Fibroblast of lung (primary cell): Measurements from ENCODE around the gene PLXNA2.

Experiments
- CTCF ChIP-seq, 2 donors: IDR thresholded peaks in 1 of 2; conservative IDR thresholded peaks in 1 of 2; 1 replicate in 1 of 2; 2 replicates in 1 of 2; pipeline ENCODE4 v1.5.1; 2011 to 2012; ENCODE audit warnings: low read length in 2 of 2, control low read depth in 1 of 2, inconsistent platforms in 1 of 2, low read depth in 1 of 2, mild to moderate bottlenecking in 1 of 2
- EZH2 ChIP-seq: IDR thresholded peaks from 2 replicates; pipeline ENCODE4 v1.5.1; 2012; ENCODE audit warnings: low read length, control low read depth, mild to moderate bottlenecking; ENCODE audit errors: missing control alignments

GRCh38 chr1:208184966-208185654, 59.1 kb downstream of the PLXNA2 start:
- TF ChIP-seq CTCF (conservative IDR thresholded peaks at IDR 0.05 in 1 of 2, IDR thresholded peaks at IDR 0.05 in 1 of 2; ENCODE audit: low read depth in 1 of 2, low read length in 2 of 2) (no peak), EZH2 (no peak)
